ENCODE results near the gene RGS6. TPM values are rescaled to one million over a fixed set of nuclear protein-coding genes. Genes with fewer than 3 reads are reported as not detected.

RGS6 gene
- total RNA-seq, 1 donor from 2014 or later: not detected

DNA sequence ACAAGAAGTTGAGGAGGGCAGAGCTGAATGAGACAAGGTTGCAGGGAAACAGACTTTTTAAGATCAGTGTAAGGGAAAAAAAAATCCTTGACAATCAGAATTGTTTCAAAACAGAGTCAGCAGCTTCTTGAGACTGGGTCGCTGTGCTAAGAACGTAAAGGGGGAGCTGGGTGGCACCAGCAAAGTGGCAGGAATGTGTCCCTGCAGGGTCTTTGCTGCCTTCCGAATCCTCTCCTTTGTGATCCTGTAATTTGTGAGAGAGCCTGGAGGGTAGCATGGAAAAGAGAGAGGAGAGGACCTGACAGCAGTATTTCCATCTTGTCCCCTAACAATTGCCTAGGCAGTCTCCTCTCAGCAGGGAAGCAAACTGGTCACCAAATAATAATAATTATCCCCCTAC, 472.8 kb downstream of the RGS6 start:
- DNase-seq (no peak), ATAC-seq (ENCODE audit: low read depth) (no peak)
- Mint-ChIP-seq H3K27me3 (peaks cover 38% of the 10 kb centered on the region), H3K4me1 (no peaks in the 10 kb centered on the region), H3K9me3 (no peaks in the 10 kb centered on the region), H3K4me3 (no peak overlapping the region), H3K36me3 (ENCODE audit: low read depth) (no peaks in the 10 kb centered on the region), H3K27ac (no peak overlapping the region)
- intact Hi-C loops (cut with micrococcal nuclease): no loop called here
- POLR2A ChIA-PET: no interaction called here
- TF ChIP-seq, protein P1, sequence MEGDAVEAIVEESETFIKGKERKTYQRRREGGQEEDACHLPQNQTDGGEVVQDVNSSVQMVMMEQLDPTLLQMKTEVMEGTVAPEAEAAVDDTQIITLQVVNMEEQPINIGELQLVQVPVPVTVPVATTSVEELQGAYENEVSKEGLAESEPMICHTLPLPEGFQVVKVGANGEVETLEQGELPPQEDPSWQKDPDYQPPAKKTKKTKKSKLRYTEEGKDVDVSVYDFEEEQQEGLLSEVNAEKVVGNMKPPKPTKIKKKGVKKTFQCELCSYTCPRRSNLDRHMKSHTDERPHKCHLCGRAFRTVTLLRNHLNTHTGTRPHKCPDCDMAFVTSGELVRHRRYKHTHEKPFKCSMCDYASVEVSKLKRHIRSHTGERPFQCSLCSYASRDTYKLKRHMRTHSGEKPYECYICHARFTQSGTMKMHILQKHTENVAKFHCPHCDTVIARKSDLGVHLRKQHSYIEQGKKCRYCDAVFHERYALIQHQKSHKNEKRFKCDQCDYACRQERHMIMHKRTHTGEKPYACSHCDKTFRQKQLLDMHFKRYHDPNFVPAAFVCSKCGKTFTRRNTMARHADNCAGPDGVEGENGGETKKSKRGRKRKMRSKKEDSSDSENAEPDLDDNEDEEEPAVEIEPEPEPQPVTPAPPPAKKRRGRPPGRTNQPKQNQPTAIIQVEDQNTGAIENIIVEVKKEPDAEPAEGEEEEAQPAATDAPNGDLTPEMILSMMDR (IDR thresholded peaks at IDR 0.05): no peak
- CTCF ChIA-PET: no interaction called here

DNA sequence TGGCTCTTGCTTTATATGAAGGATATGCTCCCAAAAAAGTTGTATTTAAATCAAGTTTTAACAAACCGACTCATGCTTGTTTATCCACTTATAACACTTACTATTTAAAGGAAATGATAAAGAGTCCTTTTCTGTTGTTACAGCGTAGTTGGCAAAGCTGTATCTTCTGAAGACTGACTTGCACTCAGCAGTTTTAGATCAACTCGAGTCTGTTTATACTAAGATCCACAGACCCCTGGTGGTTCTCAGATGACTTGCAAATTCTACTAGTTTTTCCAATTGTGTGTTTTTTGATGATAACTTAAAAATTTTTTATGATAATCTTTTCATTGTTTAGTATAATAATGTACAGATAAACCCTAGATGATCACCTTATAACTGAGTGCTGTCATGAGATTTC, 475.8 kb downstream of the RGS6 start:
- Mint-ChIP-seq H3K36me3 (ENCODE audit: low read depth) (no peaks in the 10 kb centered on the region), H3K4me3 (no peak overlapping the region), H3K27me3 (peaks cover 18% of the 10 kb centered on the region), H3K9me3 (no peaks in the 10 kb centered on the region), H3K27ac (no peak overlapping the region), H3K4me1 (no peaks in the 10 kb centered on the region)
- ChIA-PET POLR2A (no interaction called here), CTCF (no interaction called here)
- DNase-seq: no peak
- no peak for ATAC-seq (ENCODE audit: low read depth)
- TF ChIP-seq, protein P1 (IDR thresholded peaks at IDR 0.05): no peak
- intact Hi-C loops (cut with micrococcal nuclease): no loop called here

GRCh38 chr14:72409047-72409446, 476.8 kb downstream of the RGS6 start:
- ChIA-PET POLR2A (no interaction called here), CTCF (no interaction called here)
- intact Hi-C loops (cut with micrococcal nuclease): no loop called here
- no peaks in the 10 kb centered on the region for H3K36me3 Mint-ChIP-seq (ENCODE audit: low read depth)
- ATAC-seq (ENCODE audit: low read depth) (no peak), DNase-seq (no peak)
- H3K27ac Mint-ChIP-seq: no peak overlapping the region
- H3K9me3 Mint-ChIP-seq: no peaks in the 10 kb centered on the region
- TF ChIP-seq, protein P1 (IDR thresholded peaks at IDR 0.05): no peak
- H3K4me1 Mint-ChIP-seq: no peaks in the 10 kb centered on the region
- no peak overlapping the region for H3K4me3 Mint-ChIP-seq
- peaks cover 13% of the 10 kb centered on the region for H3K27me3 Mint-ChIP-seq

GRCh38 chr14:72416081-72416849, 484.0 kb downstream of the RGS6 start:
- intact Hi-C loops (cut with micrococcal nuclease): no loop called here
- Mint-ChIP-seq H3K9me3 (no peaks in the 10 kb centered on the region), H3K27me3 (peaks cover 11% of the 10 kb centered on the region), H3K36me3 (ENCODE audit: low read depth) (no peaks in the 10 kb centered on the region), H3K27ac (no peak overlapping the region), H3K4me3 (no peak overlapping the region), H3K4me1 (peaks cover 6% of the 10 kb centered on the region)
- ChIA-PET POLR2A (no interaction called here), CTCF (no interaction called here)
- TF ChIP-seq, protein P1 (IDR thresholded peaks at IDR 0.05): no peak
- ATAC-seq (ENCODE audit: low read depth) (no peak), DNase-seq (no peak)

DNA sequence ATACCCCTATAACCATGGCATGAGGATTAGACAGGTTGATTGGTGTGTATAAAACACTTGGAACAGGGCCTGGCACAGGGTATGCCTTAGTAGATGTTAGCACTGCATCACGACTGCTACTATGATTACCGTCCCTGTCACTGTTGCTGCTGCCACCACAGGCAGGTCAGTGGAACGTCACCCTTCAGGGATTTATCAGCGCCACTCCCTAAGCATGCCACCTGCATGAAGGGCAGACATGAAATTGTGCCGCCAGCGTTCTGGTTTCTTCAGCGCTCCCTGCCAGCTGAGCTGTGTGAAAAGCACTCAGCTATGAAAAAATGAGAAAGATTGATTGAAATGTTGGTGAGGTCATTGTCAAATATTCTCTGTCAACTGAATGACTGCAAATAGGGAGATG, 484.7 kb downstream of the RGS6 start:
- Mint-ChIP-seq H3K27me3 (peaks cover 11% of the 10 kb centered on the region), H3K9me3 (no peaks in the 10 kb centered on the region), H3K27ac (no peak overlapping the region), H3K36me3 (ENCODE audit: low read depth) (no peaks in the 10 kb centered on the region), H3K4me1 (peaks cover 6% of the 10 kb centered on the region), H3K4me3 (no peak overlapping the region)
- TF ChIP-seq, protein P1 (IDR thresholded peaks at IDR 0.05): no peak
- ChIA-PET POLR2A (no interaction called here), CTCF (no interaction called here)
- intact Hi-C loops (cut with micrococcal nuclease): no loop called here
- DNase-seq (no peak), ATAC-seq (ENCODE audit: low read depth) (no peak)
